ENCODE measurements around the gene MLEC.

The MLEC gene

DNA sequence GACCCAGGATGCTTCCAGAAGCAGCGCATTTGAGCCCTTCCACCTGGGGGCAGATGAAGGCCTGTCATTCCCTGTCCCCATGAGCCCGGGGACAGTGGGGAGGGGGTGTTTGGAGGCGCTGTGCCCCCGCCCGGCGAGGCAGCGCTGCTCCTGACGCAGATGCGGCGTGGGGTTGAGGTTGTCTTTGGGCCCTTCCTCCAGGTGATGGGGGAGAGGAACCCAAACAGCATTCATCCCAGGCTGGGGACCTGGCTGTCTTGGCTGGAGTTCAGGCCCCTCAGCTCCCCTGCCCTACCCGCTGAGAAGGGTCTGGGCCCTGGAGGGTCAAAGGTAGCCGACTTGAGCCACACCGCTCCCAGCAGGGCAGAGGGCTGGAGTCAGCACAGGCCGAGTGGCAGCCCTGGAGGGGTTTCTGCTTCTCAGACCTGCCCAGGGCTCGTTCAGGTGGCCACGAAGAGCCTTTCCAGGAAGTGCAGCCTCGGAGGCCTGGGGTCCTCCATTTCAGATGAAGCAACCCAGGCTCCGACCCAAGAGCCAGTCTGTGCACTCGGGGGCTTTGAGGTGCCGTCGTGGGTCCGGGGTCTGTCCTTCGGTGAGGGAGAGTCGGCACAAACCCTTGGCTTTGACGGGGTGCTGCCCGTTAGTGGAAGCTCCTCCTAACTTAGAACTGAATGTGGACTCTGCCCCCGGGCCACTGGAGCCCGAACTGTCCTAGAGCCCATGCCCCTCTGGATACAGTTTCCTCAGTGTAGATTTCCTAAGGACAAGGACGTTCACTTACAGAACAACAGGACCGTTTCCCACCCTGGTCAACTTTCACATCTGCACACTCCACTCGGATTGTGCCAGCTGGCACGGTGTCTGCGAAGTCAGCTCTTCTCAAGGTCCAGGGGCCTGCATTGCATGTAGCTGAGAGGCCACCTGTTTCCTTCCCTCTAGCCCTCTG is 54.8 kb downstream of the MLEC start:
- no peak for DNase-seq
- H3K9me2 ChIP-seq (replicated peaks; ENCODE audit: insufficient read depth, low read length): no peaks in the 10 kb centered on the region
- H3K27me3 ChIP-seq (replicated peaks; ENCODE audit: insufficient read depth, low read length): no peaks in the 10 kb centered on the region
- H3K4me1 ChIP-seq (ENCODE audit: low read length): no peaks in the 10 kb centered on the region
- H3K4me3 ChIP-seq (ENCODE audit: low read length): no peak overlapping the region
- H4K20me1 ChIP-seq (ENCODE audit: insufficient read depth, low read length): no peaks in the 10 kb centered on the region
- no peak overlapping the region for H2AFZ ChIP-seq (ENCODE audit: low read length)
- H3K9me3 ChIP-seq (replicated peaks; ENCODE audit: insufficient read depth, low read length): no peaks in the 10 kb centered on the region
- no peaks in the 10 kb centered on the region for H3K79me2 ChIP-seq (ENCODE audit: low read length)
- no peak overlapping the region for H3K9ac ChIP-seq (ENCODE audit: low read length)
- H3K4me2 ChIP-seq (ENCODE audit: low read depth, low read length): no peak overlapping the region
- TF ChIP-seq EZH2phosphoT487 (IDR thresholded peaks at IDR 0.05; ENCODE audit: low read length) (no peak), EZH2 (optimal IDR thresholded peaks at IDR 0.05; ENCODE audit: low read depth, low read length) (no peak)
- TF ChIP-seq, protein P1, sequence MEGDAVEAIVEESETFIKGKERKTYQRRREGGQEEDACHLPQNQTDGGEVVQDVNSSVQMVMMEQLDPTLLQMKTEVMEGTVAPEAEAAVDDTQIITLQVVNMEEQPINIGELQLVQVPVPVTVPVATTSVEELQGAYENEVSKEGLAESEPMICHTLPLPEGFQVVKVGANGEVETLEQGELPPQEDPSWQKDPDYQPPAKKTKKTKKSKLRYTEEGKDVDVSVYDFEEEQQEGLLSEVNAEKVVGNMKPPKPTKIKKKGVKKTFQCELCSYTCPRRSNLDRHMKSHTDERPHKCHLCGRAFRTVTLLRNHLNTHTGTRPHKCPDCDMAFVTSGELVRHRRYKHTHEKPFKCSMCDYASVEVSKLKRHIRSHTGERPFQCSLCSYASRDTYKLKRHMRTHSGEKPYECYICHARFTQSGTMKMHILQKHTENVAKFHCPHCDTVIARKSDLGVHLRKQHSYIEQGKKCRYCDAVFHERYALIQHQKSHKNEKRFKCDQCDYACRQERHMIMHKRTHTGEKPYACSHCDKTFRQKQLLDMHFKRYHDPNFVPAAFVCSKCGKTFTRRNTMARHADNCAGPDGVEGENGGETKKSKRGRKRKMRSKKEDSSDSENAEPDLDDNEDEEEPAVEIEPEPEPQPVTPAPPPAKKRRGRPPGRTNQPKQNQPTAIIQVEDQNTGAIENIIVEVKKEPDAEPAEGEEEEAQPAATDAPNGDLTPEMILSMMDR (IDR thresholded peaks at IDR 0.05; ENCODE audit: low read length): no peak
- H3F3A ChIP-seq (ENCODE audit: insufficient read depth, low read length): no peaks in the 10 kb centered on the region
- no peaks in the 10 kb centered on the region for H3K36me3 ChIP-seq (replicated peaks; ENCODE audit: insufficient read depth, low read length)
- H3K27ac ChIP-seq (ENCODE audit: low read length): no peak overlapping the region

DNA sequence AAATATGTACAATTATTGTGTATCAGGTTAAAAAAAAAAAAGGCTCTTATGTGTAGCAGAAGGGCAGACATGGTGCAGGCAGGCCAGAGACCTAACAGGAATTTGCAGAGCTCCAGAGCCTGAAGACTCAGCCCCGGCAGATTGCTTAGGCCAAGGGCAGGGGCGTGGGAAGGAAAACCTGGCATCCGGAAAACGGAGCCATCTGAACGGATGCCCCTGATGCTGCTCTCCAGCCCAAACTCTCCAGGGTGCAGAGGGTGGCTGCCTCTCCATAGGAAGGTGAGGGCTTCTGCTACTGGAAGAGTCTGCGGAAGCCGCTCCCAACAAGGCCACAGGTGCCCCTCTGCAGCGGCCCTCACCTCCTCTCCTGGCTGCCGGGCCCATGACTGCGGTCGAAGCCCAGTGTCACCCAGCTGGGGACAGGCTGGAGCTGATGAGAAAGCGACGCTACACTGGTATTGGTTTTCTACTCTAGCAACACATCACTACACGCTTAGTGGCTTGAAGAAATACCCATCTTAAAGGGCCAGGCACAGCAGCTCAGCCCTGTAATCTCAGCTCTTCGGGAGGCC is 58.1 kb downstream of the MLEC start:
- no peak for DNase-seq
- H3K79me2 ChIP-seq (ENCODE audit: low read length): no peaks in the 10 kb centered on the region
- TF ChIP-seq EZH2 (optimal IDR thresholded peaks at IDR 0.05; ENCODE audit: low read depth, low read length): no peak
- TF ChIP-seq, protein P1 (IDR thresholded peaks at IDR 0.05; ENCODE audit: low read length): no peak
- no peak for TF ChIP-seq EZH2phosphoT487 (IDR thresholded peaks at IDR 0.05; ENCODE audit: low read length)
- H3K9ac ChIP-seq (ENCODE audit: low read length): no peak overlapping the region
- no peaks in the 10 kb centered on the region for H3F3A ChIP-seq (ENCODE audit: insufficient read depth, low read length)
- H3K9me3 ChIP-seq (replicated peaks; ENCODE audit: insufficient read depth, low read length): no peaks in the 10 kb centered on the region
- H2AFZ ChIP-seq (ENCODE audit: low read length): no peak overlapping the region
- H3K4me2 ChIP-seq (ENCODE audit: low read depth, low read length): no peak overlapping the region
- H3K27me3 ChIP-seq (replicated peaks; ENCODE audit: insufficient read depth, low read length): no peaks in the 10 kb centered on the region
- H3K4me1 ChIP-seq (ENCODE audit: low read length): no peaks in the 10 kb centered on the region
- H3K4me3 ChIP-seq (ENCODE audit: low read length): no peak overlapping the region
- H3K9me2 ChIP-seq (replicated peaks; ENCODE audit: insufficient read depth, low read length): no peaks in the 10 kb centered on the region
- H3K27ac ChIP-seq (ENCODE audit: low read length): no peak overlapping the region
- H3K36me3 ChIP-seq (replicated peaks; ENCODE audit: insufficient read depth, low read length): no peaks in the 10 kb centered on the region
- H4K20me1 ChIP-seq (ENCODE audit: insufficient read depth, low read length): no peaks in the 10 kb centered on the region

DNA sequence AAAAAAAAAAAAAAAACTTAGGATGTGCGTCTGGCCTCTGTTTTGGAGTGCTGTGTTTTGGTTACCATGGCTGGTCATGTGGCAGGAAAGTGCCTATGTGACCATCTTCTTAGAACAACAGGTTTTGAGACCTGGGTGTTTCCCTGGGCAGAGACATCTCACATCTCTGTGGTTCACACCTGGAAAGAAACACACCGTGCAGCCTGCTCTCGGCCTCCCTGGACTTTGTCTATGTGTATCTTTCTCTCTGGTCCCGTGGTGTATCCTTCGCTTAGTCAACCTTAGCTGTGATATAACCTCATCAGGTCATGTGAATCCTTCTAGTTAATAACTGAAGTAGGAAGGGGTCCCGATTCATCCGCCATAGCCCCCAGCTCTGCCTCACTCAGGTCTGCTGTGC is 61.3 kb downstream of the MLEC start:
- Histone ChIP-seq H3K27ac (ENCODE audit: low read length) (no peak overlapping the region), H4K20me1 (ENCODE audit: insufficient read depth, low read length) (no peaks in the 10 kb centered on the region), H3K36me3 (replicated peaks; ENCODE audit: insufficient read depth, low read length) (no peaks in the 10 kb centered on the region), H3K9ac (ENCODE audit: low read length) (no peak overlapping the region), H3K27me3 (replicated peaks; ENCODE audit: insufficient read depth, low read length) (no peaks in the 10 kb centered on the region), H3F3A (ENCODE audit: insufficient read depth, low read length) (no peaks in the 10 kb centered on the region), H3K79me2 (ENCODE audit: low read length) (no peaks in the 10 kb centered on the region), H2AFZ (ENCODE audit: low read length) (no peak overlapping the region), H3K4me2 (ENCODE audit: low read depth, low read length) (no peak overlapping the region), H3K4me1 (ENCODE audit: low read length) (no peaks in the 10 kb centered on the region), H3K4me3 (ENCODE audit: low read length) (no peak overlapping the region), H3K9me2 (replicated peaks; ENCODE audit: insufficient read depth, low read length) (no peaks in the 10 kb centered on the region), H3K9me3 (replicated peaks; ENCODE audit: insufficient read depth, low read length) (no peaks in the 10 kb centered on the region)
- TF ChIP-seq EZH2 (optimal IDR thresholded peaks at IDR 0.05; ENCODE audit: low read depth, low read length) (no peak), EZH2phosphoT487 (IDR thresholded peaks at IDR 0.05; ENCODE audit: low read length) (no peak)
- TF ChIP-seq, protein P1 (IDR thresholded peaks at IDR 0.05; ENCODE audit: low read length): no peak
- DNase-seq: no peak
